Activated CD8-positive, alpha-beta T cell treated with anti-CD3 and anti-CD28 coated beads for 36 hours (primary cell): Measurements from ENCODE around the gene PCMTD2. TPM values are rescaled to one million over a fixed set of nuclear protein-coding genes. Genes with fewer than 3 reads are reported as not detected.
A peak's percentile ranks its signal among the peaks of the same experiment; 100 is the strongest.

Experiments
- ATAC-seq: fragments of 200-7000 bp; cut with Tn5 transposase; one replicate; pipeline ENCODE4 v1.10.0; 2021; ENCODE audit warnings: mild to moderate bottlenecking, moderate library complexity
- CTCF ChIA-PET: fragments of 350-600 bp; sonication (Branson Sonifier 250); formaldehyde crosslinking; loops from one replicate; lab custom pipeline; 2021; ENCODE audit warnings: antibody characterized with exemption; lab: Charles Lee
- POLR2A ChIA-PET: fragments of 350-600 bp; sonication (Branson Sonifier 250); formaldehyde crosslinking; loops from one replicate; lab custom pipeline; 2021; ENCODE audit warnings: antibody characterized with exemption; lab: Charles Lee
- DNase-seq: peaks from one replicate; pipeline ENCODE4 v3.0.0-alpha.2; 2020
- H3K27ac Mint-ChIP-seq: one replicate; pipeline ENCODE4 v1.8.0; 2021; ENCODE audit warnings: mild to moderate bottlenecking, mixed read lengths
- H3K27me3 Mint-ChIP-seq: one replicate; pipeline ENCODE4 v1.8.0; 2021; ENCODE audit warnings: mixed read lengths
- H3K36me3 Mint-ChIP-seq: one replicate; pipeline ENCODE4 v1.8.0; 2021; ENCODE audit warnings: low read depth, mixed read lengths
- H3K4me1 Mint-ChIP-seq: one replicate; pipeline ENCODE4 v1.8.0; 2021; ENCODE audit warnings: low read depth, mixed read lengths
- H3K4me3 Mint-ChIP-seq: one replicate; pipeline ENCODE4 v1.8.0; 2021; ENCODE audit warnings: mild to moderate bottlenecking, moderate library complexity, mixed read lengths
- H3K9me3 Mint-ChIP-seq: one replicate; pipeline ENCODE4 v1.8.0; 2021; ENCODE audit warnings: mixed read lengths
- intact Hi-C: fragments of 100-400 bp; cut with micrococcal nuclease; formaldehyde crosslinking; loops from one replicate; pipeline ENCODE4 v1.10.0; 2022
- total RNA-seq, 2 experiments: library from RNA; stranded (reverse); gene quantifications; one replicate each; pipeline ENCODE4 v1.2.3, GENCODE V29; 2021
- TF ChIP-seq, protein P1 (sequence below): fragments of 200-600 bp; IDR thresholded peaks from one replicate; pipeline ENCODE4 v1.8.0; 2022; ENCODE audit warnings: antibody characterized with exemption, mild to moderate bottlenecking

The PCMTD2 gene
- total RNA-seq, 2 experiments from 2014 or later: 26.0 to 28.6 TPM

DNA sequence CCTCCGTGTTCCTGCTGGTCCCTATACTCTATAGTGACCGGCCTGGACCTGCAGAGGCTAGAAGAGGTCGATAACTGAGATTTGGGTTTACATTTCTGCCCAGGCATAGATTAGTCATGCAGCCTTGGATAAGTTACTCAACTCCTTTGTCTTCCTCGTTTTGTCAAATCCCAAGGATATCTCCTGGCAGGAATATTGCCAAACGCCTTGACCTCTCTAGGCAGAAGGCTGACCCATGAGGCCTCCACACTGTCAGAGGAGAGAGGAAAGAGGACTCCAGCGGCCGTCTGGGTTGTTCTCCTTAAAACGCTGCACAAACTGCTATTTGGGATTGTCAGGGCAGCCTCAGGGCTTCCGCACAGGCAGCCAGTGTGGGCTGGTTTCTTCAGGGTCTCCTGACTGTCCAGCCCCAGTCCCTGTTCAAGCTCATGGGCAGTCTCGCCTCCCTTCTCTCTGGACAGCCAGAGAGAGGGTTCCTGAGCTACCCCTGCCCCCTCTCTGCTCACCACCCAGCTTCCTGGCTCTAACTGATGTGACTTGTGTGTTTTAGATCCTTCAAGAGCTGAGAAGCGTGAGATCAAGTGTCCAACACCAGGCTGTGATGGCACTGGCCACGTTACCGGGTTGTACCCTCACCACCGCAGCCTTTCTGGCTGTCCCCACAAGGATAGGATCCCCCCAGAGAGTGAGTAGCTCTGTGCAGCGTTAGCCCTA lies 44.7 kb upstream of the PCMTD2 start:
- Mint-ChIP-seq H3K9me3 (no peaks in the 10 kb centered on the region), H3K4me1 (peaks cover 10% of the 10 kb centered on the region), H3K4me3 (no peak overlapping the region), H3K27ac (no peak overlapping the region), H3K27me3 (no peaks in the 10 kb centered on the region), H3K36me3 (no peaks in the 10 kb centered on the region)
- CTCF ChIA-PET: no interaction called here
- ATAC-seq (no peak), DNase-seq (no peak)
- POLR2A ChIA-PET: no interaction called here
- intact Hi-C loops: no loop called here
- TF ChIP-seq, protein P1, sequence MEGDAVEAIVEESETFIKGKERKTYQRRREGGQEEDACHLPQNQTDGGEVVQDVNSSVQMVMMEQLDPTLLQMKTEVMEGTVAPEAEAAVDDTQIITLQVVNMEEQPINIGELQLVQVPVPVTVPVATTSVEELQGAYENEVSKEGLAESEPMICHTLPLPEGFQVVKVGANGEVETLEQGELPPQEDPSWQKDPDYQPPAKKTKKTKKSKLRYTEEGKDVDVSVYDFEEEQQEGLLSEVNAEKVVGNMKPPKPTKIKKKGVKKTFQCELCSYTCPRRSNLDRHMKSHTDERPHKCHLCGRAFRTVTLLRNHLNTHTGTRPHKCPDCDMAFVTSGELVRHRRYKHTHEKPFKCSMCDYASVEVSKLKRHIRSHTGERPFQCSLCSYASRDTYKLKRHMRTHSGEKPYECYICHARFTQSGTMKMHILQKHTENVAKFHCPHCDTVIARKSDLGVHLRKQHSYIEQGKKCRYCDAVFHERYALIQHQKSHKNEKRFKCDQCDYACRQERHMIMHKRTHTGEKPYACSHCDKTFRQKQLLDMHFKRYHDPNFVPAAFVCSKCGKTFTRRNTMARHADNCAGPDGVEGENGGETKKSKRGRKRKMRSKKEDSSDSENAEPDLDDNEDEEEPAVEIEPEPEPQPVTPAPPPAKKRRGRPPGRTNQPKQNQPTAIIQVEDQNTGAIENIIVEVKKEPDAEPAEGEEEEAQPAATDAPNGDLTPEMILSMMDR: no peak

DNA sequence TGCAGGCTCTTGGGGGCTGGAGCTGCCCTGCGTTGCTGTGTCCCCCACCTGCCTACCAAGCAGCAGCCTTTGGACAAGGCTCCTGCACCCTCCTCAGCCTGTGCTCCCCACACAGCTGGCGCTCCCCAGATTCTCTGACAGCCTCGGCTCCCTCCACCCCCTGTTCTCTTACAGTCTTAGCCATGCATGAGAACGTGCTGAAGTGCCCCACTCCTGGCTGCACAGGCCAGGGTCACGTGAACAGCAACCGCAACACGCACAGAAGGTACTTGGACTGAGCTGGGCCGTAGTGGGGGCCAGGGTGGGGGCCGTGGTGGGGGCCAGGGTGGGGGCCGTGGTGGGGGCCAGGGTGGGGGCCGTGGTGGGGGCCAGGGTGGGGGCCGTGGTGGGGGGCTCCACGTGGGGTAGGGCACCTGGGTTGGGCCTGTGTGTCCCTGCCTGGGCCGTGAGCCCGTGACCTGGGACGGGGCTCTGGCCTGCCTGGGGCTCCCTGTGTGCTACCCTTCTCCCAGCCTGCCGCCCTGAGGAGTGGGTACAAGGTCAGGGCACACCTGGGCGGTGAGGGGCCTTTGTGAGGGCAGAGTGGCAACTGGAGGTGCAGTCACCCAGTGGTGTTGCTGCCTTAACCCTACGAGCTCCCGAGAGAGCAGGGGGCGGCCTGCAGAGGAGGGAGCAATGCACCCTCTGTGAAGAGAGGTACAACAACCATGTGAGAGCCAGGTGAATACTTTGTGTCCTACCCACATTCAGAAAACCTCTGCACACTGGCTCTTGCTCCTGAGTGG lies 43.5 kb upstream of the PCMTD2 start:
- DNase-seq (no peak), ATAC-seq (no peak)
- ChIA-PET CTCF (interaction anchor here (1.4 kb wide), 1 partner anchor 19 kb away, joined by 5 read pairs; no protein-coding TSS in a partner anchor), POLR2A (interaction anchor here (1.3 kb wide), 1 partner anchor 12 kb away, joined by 4 read pairs; no protein-coding TSS in a partner anchor)
- H3K27me3 Mint-ChIP-seq: no peaks in the 10 kb centered on the region
- H3K4me1 Mint-ChIP-seq: peaks cover 10% of the 10 kb centered on the region
- no peak overlapping the region for H3K27ac Mint-ChIP-seq
- no peaks in the 10 kb centered on the region for H3K36me3 Mint-ChIP-seq
- H3K9me3 Mint-ChIP-seq: no peaks in the 10 kb centered on the region
- H3K4me3 Mint-ChIP-seq: no peak overlapping the region
- intact Hi-C loops: no loop called here
- TF ChIP-seq, protein P1: no peak

DNA sequence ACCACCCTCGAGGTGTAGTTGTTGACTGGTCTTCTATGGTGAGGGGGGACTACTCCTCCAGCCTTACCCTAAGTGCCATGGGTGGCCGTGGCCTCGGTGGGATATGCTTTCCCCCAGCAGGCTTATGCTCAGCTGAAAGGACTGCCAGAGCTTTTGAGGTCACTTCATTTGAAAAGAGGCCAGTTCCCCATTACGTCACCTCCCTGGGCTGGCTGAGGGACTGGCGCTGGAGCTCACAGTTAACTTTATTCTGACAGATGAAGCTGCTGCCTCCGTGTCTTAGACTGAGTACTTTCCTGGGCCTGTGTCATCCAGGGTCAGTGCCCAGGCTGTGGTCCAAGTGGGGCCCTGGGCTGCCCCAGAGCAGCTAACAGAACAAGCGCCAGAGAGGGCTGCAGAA lies 42.8 kb upstream of the PCMTD2 start:
- ChIA-PET CTCF (interaction anchor here (1.4 kb wide), 1 partner anchor 20 kb away, joined by 5 read pairs; no protein-coding TSS in a partner anchor), POLR2A (interaction anchor here (1.3 kb wide), 1 partner anchor 13 kb away, joined by 4 read pairs; no protein-coding TSS in a partner anchor)
- TF ChIP-seq, protein P1: no peak
- intact Hi-C loops: no loop called here
- DNase-seq (no peak), ATAC-seq (no peak)
- Mint-ChIP-seq H3K4me3 (no peak overlapping the region), H3K4me1 (peaks cover 10% of the 10 kb centered on the region), H3K27me3 (no peaks in the 10 kb centered on the region), H3K9me3 (no peaks in the 10 kb centered on the region), H3K36me3 (no peaks in the 10 kb centered on the region), H3K27ac (no peak overlapping the region)

DNA sequence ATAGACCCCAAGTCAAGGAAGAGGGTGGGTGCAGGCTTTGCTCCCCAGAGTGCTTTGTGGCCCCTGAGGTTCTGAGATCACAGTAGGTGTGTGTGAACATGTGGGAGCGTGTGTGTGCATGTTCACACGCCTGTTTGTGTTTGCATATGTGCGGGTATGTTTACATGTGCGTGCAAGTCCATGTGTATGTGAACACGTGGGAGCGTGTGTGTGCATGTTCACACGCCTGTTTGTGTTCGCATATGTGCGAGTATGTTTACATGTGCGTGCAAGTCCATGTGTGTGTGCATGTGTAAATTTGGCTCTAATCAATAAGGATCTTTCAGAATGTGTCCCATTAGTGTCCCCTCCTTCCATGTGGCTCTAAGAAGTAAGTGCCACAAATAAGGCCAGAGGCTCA lies 41.4 kb upstream of the PCMTD2 start:
- Mint-ChIP-seq H3K4me1 (peaks cover 10% of the 10 kb centered on the region), H3K36me3 (no peaks in the 10 kb centered on the region), H3K4me3 (no peak overlapping the region), H3K27me3 (no peaks in the 10 kb centered on the region), H3K27ac (no peak overlapping the region), H3K9me3 (no peaks in the 10 kb centered on the region)
- DNase-seq: no peak
- ChIA-PET POLR2A (no interaction called here), CTCF (no interaction called here)
- TF ChIP-seq, protein P1: no peak
- ATAC-seq: no peak
- intact Hi-C loops: no loop called here

DNA sequence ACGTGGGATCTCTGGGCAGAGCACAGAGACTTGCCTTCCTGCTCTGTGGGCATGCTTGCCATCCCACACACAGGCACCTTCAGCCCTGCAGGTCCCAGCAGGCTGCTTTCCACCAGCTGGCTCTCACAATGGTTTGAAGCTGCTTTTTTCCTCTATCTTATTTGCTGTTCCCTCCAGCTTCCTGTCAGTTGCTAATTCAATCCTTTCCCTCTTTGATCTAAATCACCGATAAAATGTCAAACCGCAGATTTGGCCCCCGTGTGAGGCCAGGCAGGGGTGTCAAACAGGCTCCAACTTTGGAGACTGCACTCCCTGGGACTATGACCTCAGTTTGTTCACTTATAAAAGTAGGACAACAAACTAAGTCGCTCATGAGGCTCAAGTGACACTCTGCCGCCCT lies 40.6 kb upstream of the PCMTD2 start:
- no peak overlapping the region for H3K27ac Mint-ChIP-seq
- TF ChIP-seq, protein P1: no peak
- no peaks in the 10 kb centered on the region for H3K36me3 Mint-ChIP-seq
- no peaks in the 10 kb centered on the region for H3K9me3 Mint-ChIP-seq
- ATAC-seq (peak; percentile 42), DNase-seq (peak; percentile 37)
- POLR2A ChIA-PET: no interaction called here
- intact Hi-C loops: no loop called here
- no peaks in the 10 kb centered on the region for H3K27me3 Mint-ChIP-seq
- CTCF ChIA-PET: no interaction called here
- H3K4me1 Mint-ChIP-seq: peaks cover 10% of the 10 kb centered on the region
- H3K4me3 Mint-ChIP-seq: no peak overlapping the region
